HCT116 (cell line): ENCODE data around the gene TMEM131. TPM values are rescaled to one million over a fixed set of nuclear protein-coding genes. Genes with fewer than 3 reads are reported as not detected.

Experiments used
- ATAC-seq: fragments of 200-7000 bp; cut with Tn5 transposase; 2 replicates; pipeline ENCODE4 v1.9.1; 2020; ENCODE audit warnings: mild to moderate bottlenecking, moderate library complexity
- BruUV-seq: library from RNA; stranded (reverse); fragments of 400-500 nt; replicated peaks from 2 replicates; lab custom pipeline; 2021; lab: Mats Ljungman, UMichigan
- CTCF ChIA-PET: fragments of 300-600 bp; sonication (Branson Sonifier 250); formaldehyde crosslinking; loops from one replicate; lab custom pipeline; 2021; ENCODE audit warnings: antibody characterized with exemption; lab: Charles Lee
- POLR2A ChIA-PET: fragments of 300-600, 350-600 bp; sonication (Branson Sonifier 250); formaldehyde crosslinking; loops from one replicate; lab custom pipeline; 2021; ENCODE audit warnings: antibody characterized with exemption; lab: Charles Lee
- RAD21 ChIA-PET, 2 experiments: fragments of 300-600 bp; sonication (Branson Sonifier 250); formaldehyde crosslinking; loops; one replicate each; lab custom pipeline; 2023; ENCODE audit warnings: low total read pairs in 2 of 2; ENCODE audit not compliant: uncharacterized antibody in 2 of 2, unreplicated experiment in 2 of 2, low non-redundant PET in 1 of 2; lab: Charles Lee
- DNase-seq: peaks from one replicate; pipeline ENCODE4 v3.0.0-alpha.2; 2010; ENCODE audit warnings: low read depth, low spot score
- H2AFZ ChIP-seq: fragments of 200-600 bp; shearing (Covaris generic), sonication (generic); 2 replicates; pipeline ENCODE4 v1.6.1; 2017; ENCODE audit warnings: low read depth, mixed run types, mixed read lengths, antibody characterized with exemption, low read length; ENCODE audit not compliant: poor library complexity, severe bottlenecking
- H3K27ac ChIP-seq: 2 replicates; pipeline ENCODE4 v1.5.1; 2012; ENCODE audit warnings: low read depth, low read length
- H3K27me3 ChIP-seq: fragments of 200-600 bp; sonication (generic); 2 replicates; pipeline ENCODE4 v1.6.1; 2016; ENCODE audit warnings: mixed run types, low read length, mixed read lengths; ENCODE audit not compliant: insufficient read depth
- H3K36me3 ChIP-seq, 2 experiments: fragments of 200-500 bp in 1 of 2; fragments of 200-600 bp in 1 of 2; sonication (Bioruptor generic) in 1 of 2; sonication (generic) in 1 of 2; 2 replicates each; pipeline versions ENCODE4 v1.5.1 to v1.6.1; 2014 to 2016; ENCODE audit warnings: low read length in 2 of 2, inconsistent platforms in 1 of 2, mixed read lengths in 1 of 2, mixed run types in 1 of 2; ENCODE audit not compliant: insufficient read depth in 2 of 2, control insufficient read depth in 1 of 2
- H3K4me1 ChIP-seq, 2 experiments: fragments of 200-600 bp in 1 of 2; sonication (generic) in 1 of 2; 2 replicates each; pipeline versions ENCODE4 v1.5.1 to v1.6.1; 2012 to 2017; ENCODE audit warnings: low read length in 2 of 2, inconsistent platforms in 1 of 2, mild to moderate bottlenecking in 1 of 2, mixed read lengths in 1 of 2, mixed run types in 1 of 2, moderate library complexity in 1 of 2; ENCODE audit not compliant: insufficient read depth in 2 of 2, control insufficient read depth in 1 of 2
- H3K4me2 ChIP-seq: fragments of 200-600 bp; sonication (generic); 2 replicates; pipeline ENCODE4 v1.6.1; 2017; ENCODE audit warnings: mixed run types, low read length, mixed read lengths
- H3K4me3 ChIP-seq, 2 experiments: fragments of 200-600 bp in 1 of 2; sonication (generic) in 1 of 2; replicated peaks in 1 of 2; 2 replicates each; pipeline ENCODE4 v1.5.1; 2011 to 2016; ENCODE audit warnings: low read length in 2 of 2, control low read depth in 1 of 2, low read depth in 1 of 2, mild to moderate bottlenecking in 1 of 2, mixed read lengths in 1 of 2, mixed run types in 1 of 2
- H3K79me2 ChIP-seq: fragments of 200-600 bp; sonication (generic); 2 replicates; pipeline ENCODE4 v1.6.1; 2017; ENCODE audit warnings: mild to moderate bottlenecking, mixed run types, low read length, moderate library complexity, mixed read lengths; ENCODE audit not compliant: insufficient read depth
- H3K9ac ChIP-seq: fragments of 200-600 bp; sonication (generic); 2 replicates; pipeline ENCODE4 v1.6.1; 2016; ENCODE audit warnings: low read length, mixed read lengths
- H3K9me2 ChIP-seq: fragments of 200-600 bp; sonication (generic), shearing (Covaris generic); 2 replicates; pipeline ENCODE4 v1.6.1; 2017; ENCODE audit warnings: mixed run types, mild to moderate bottlenecking, moderate library complexity; ENCODE audit not compliant: insufficient read depth
- H3K9me3 ChIP-seq, 2 experiments: fragments of 200-500 bp in 1 of 2; fragments of 200-600 bp in 1 of 2; sonication (Bioruptor generic) in 1 of 2; sonication (generic) in 1 of 2; 2 replicates each; pipeline ENCODE4 v1.6.1; 2014 to 2017; ENCODE audit warnings: low read length in 2 of 2, mixed read lengths in 2 of 2, inconsistent platforms in 1 of 2, low read depth in 1 of 2, mild to moderate bottlenecking in 1 of 2, mixed run types in 1 of 2, moderate library complexity in 1 of 2; ENCODE audit not compliant: control insufficient read depth in 1 of 2, insufficient read depth in 1 of 2
- H4K20me1 ChIP-seq: fragments of 200-600 bp; sonication (generic), shearing (Covaris generic); 2 replicates; pipeline ENCODE4 v1.6.1; 2017; ENCODE audit warnings: mixed run types, mild to moderate bottlenecking, moderate library complexity; ENCODE audit not compliant: insufficient read depth
- CBX3 ChIP-seq: IDR thresholded peaks from 2 replicates; pipeline ENCODE4 v1.6.1; 2012; ENCODE audit warnings: low read depth
- CEBPB ChIP-seq: IDR thresholded peaks from 2 replicates; pipeline ENCODE4 v1.6.1; 2012; ENCODE audit warnings: low read depth
- ELF1 ChIP-seq: IDR thresholded peaks from 2 replicates; pipeline ENCODE4 v1.6.1; 2012; ENCODE audit warnings: low read depth, borderline replicate concordance
- FOSL1 ChIP-seq: IDR thresholded peaks from 2 replicates; pipeline ENCODE4 v1.6.1; 2012; ENCODE audit warnings: low read depth
- JUND ChIP-seq: IDR thresholded peaks from 2 replicates; pipeline ENCODE4 v1.6.1; 2012
- POLR2AphosphoS5 ChIP-seq: IDR thresholded peaks from 2 replicates; pipeline ENCODE4 v1.6.1; 2011; ENCODE audit warnings: mild to moderate bottlenecking, low read depth, low read length, moderate library complexity
- RAD21 ChIP-seq: IDR thresholded peaks from 2 replicates; pipeline ENCODE4 v1.6.1; 2012; ENCODE audit warnings: low read depth, mild to moderate bottlenecking
- SIN3A ChIP-seq: IDR thresholded peaks from 2 replicates; pipeline ENCODE4 v1.6.1; 2012; ENCODE audit warnings: low read depth
- SP1 ChIP-seq: IDR thresholded peaks from 2 replicates; pipeline ENCODE4 v1.6.1; 2012; ENCODE audit warnings: low read depth
- SRF ChIP-seq: IDR thresholded peaks from 2 replicates; pipeline ENCODE4 v1.6.1; 2012; ENCODE audit warnings: low read depth
- YY1 ChIP-seq: IDR thresholded peaks from 2 replicates; pipeline ENCODE4 v1.6.1; 2011; ENCODE audit warnings: low read length, low read depth, moderate library complexity, mild to moderate bottlenecking; ENCODE audit not compliant: insufficient replicate concordance; ENCODE audit errors: extremely low read depth
- ZFX ChIP-seq: fragments of 450-650 bp; IDR thresholded peaks from 2 replicates; pipeline ENCODE4 v1.6.1; 2017
- ZNF274 ChIP-seq: fragments of 200-500 bp; sonication (Bioruptor generic); IDR thresholded peaks from 2 replicates; pipeline ENCODE4 v1.6.1; 2014; ENCODE audit warnings: mild to moderate bottlenecking, low read depth, low read length, inconsistent platforms
- intact Hi-C: fragments of 100-400 bp; cut with micrococcal nuclease; formaldehyde crosslinking; loops from 2 replicates; pipeline ENCODE4 v1.10.0; 2022
- total RNA-seq: library from RNA; stranded (reverse); gene quantifications from one replicate; pipeline ENCODE4 v1.2.1, GENCODE V29; 2021; ENCODE audit not compliant: unreplicated experiment
- TF ChIP-seq, protein P1 (sequence below): IDR thresholded peaks from 2 replicates; pipeline ENCODE4 v1.6.1; 2012; ENCODE audit warnings: low read depth
- TF ChIP-seq, protein P2 (sequence below): IDR thresholded peaks from 2 replicates; pipeline ENCODE4 v1.6.1; 2012
- TF ChIP-seq, protein P3 (sequence below): IDR thresholded peaks from 2 replicates; pipeline ENCODE4 v1.6.1; 2012

TMEM131 gene
- total RNA-seq, 1 experiment from 2014 or later = 51.5 TPM

DNA sequence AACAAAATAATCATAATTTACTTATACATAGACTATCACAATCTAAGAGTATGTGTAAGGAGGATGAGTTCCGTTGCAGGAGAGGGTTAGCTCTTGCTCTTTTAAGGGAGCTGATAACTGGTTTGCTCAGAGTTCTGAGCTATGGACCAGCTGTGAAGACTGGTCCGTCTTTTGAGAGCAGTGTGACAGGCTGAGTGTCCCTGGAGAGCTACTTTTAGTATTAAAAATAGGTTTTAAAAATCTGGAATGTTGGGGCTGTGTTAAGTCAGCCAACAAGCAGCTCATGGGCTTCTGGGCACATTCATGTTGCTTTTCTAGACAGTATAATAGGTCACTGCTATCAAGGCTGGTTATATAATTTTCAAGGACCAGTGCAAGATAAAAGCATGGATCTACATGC, 41.5 kb upstream of the TMEM131 start (continued):
- TF ChIP-seq, protein P1, sequence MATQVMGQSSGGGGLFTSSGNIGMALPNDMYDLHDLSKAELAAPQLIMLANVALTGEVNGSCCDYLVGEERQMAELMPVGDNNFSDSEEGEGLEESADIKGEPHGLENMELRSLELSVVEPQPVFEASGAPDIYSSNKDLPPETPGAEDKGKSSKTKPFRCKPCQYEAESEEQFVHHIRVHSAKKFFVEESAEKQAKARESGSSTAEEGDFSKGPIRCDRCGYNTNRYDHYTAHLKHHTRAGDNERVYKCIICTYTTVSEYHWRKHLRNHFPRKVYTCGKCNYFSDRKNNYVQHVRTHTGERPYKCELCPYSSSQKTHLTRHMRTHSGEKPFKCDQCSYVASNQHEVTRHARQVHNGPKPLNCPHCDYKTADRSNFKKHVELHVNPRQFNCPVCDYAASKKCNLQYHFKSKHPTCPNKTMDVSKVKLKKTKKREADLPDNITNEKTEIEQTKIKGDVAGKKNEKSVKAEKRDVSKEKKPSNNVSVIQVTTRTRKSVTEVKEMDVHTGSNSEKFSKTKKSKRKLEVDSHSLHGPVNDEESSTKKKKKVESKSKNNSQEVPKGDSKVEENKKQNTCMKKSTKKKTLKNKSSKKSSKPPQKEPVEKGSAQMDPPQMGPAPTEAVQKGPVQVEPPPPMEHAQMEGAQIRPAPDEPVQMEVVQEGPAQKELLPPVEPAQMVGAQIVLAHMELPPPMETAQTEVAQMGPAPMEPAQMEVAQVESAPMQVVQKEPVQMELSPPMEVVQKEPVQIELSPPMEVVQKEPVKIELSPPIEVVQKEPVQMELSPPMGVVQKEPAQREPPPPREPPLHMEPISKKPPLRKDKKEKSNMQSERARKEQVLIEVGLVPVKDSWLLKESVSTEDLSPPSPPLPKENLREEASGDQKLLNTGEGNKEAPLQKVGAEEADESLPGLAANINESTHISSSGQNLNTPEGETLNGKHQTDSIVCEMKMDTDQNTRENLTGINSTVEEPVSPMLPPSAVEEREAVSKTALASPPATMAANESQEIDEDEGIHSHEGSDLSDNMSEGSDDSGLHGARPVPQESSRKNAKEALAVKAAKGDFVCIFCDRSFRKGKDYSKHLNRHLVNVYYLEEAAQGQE = no peak
- TF ChIP-seq ELF1 (no peak), CEBPB (no peak), FOSL1 (no peak), YY1 (no peak), SP1 (no peak), ZFX (no peak)
- TF ChIP-seq, protein P2, sequence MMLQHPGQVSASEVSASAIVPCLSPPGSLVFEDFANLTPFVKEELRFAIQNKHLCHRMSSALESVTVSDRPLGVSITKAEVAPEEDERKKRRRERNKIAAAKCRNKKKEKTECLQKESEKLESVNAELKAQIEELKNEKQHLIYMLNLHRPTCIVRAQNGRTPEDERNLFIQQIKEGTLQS = no peak

DNA sequence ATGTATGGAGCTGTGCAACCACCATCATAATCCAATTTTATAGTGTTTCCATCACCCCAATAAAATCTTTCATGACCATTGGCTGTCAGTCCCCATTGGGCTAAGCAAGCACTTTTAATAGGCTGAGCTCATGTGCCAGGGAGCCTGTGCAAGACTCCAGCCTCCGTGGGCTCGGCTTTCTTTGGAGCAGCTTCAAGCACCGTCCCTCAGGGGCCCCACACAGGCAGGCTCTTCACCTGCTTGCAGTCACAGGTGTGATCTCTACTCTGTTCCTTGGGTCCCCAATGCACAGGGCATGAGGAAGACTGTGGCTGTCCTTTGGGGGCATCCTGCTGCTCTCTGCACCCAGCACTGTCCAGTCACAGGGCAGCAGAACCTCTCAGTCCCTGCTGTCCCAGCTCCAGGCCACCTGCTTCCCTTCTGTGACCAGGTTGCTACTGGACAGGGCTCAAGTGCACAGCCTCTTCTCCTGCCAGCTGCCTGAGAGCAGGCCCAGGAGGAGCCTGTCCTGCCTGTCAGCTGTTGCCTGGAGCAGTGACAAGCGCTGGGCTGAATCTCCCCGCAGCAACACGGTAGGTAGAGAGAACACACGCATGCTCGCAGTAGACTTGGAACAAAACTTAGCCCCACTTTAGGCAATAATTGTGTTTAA, 40.7 kb upstream of the TMEM131 start:
- no peak for ATAC-seq
- no peak overlapping the region for H3K27ac ChIP-seq
- CTCF ChIA-PET = no interaction called here
- intact Hi-C loops = no loop called here
- H3K4me2 ChIP-seq = no peak overlapping the region
- H3K9me3 ChIP-seq = no peaks in the 10 kb centered on the region
- no peaks in the 10 kb centered on the region for H3K9me2 ChIP-seq
- no peak overlapping the region for H2AFZ ChIP-seq
- H3K27me3 ChIP-seq = no peaks in the 10 kb centered on the region
- H3K4me3 ChIP-seq = no peak overlapping the region
- H3K9ac ChIP-seq = no peak overlapping the region
- H3K79me2 ChIP-seq = no peaks in the 10 kb centered on the region
- DNase-seq = no peak
- no peaks in the 10 kb centered on the region for H4K20me1 ChIP-seq
- no peaks in the 10 kb centered on the region for H3K36me3 ChIP-seq
- TF ChIP-seq RAD21 (no peak), ELF1 (no peak), JUND (no peak), POLR2AphosphoS5 (no peak), CBX3 (no peak), SP1 (no peak), SIN3A (no peak), FOSL1 (no peak), SRF (no peak), ZNF274 (no peak), ZFX (no peak)
- TF ChIP-seq, protein P3, sequence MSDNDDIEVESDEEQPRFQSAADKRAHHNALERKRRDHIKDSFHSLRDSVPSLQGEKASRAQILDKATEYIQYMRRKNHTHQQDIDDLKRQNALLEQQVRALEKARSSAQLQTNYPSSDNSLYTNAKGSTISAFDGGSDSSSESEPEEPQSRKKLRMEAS = no peak
- no peaks in the 10 kb centered on the region for H3K4me1 ChIP-seq
- BruUV-seq = no TSS peak
- POLR2A ChIA-PET = no interaction called here
- RAD21 ChIA-PET = no interaction called here
